Right lobe of liver (tissue), 4 donors: ENCODE data around the gene RPL32.

Source experiments
- CTCF ChIP-seq, 4 donors: fragments of 200-600 bp in 3 of 4; fragments of 450-650 bp in 1 of 4; IDR thresholded peaks; one replicate each; pipeline versions ENCODE4 v1.5.1 to v1.8.0; 2016 to 2022; ENCODE audit warnings: antibody characterized with exemption in 4 of 4, mild to moderate bottlenecking in 2 of 4
- POLR2A ChIP-seq: fragments of 450-650 bp; IDR thresholded peaks from one replicate; pipeline ENCODE4 v1.6.1; 2017; ENCODE audit warnings: antibody characterized with exemption, mild to moderate bottlenecking
- donor health status: DM: no; HTN: no; CAD: no.
- donor health status: DM: no; HTN: no; CAD: no.
- donor health status: DM: no; HTN: yes; CAD: no.

GRCh38 chr3:12835052-12835665 is 6.2 kb downstream of the RPL32 start:
- TF ChIP-seq POLR2A (no peak), CTCF (IDR thresholded peaks at IDR 0.05) (no peak)
